GM12865 (cell line): ENCODE data around the gene SLC16A5.
"Not testable (repeated sequence)": the region's sequence is repeated elsewhere in the genome, so short reads cannot be mapped to it uniquely, and the experiment has no call there.

ENCODE experiments used
- DNase-seq: peaks from one replicate; pipeline ENCODE4 v3.0.0; 2010; ENCODE audit warnings: low read depth
- H3K4me3 ChIP-seq: 2 replicates; pipeline ENCODE4 v1.5.1; 2011; ENCODE audit warnings: mild to moderate bottlenecking, low read depth, low read length, control low read depth
- CTCF ChIP-seq: IDR thresholded peaks from 2 replicates; pipeline ENCODE4 v1.5.1; 2011; ENCODE audit warnings: low read length, control low read depth, low read depth, inconsistent platforms; ENCODE audit not compliant: insufficient read depth; ENCODE audit errors: missing control alignments

Gene SLC16A5

GRCh38 chr17:75115555-75115954 is 27.8 kb downstream of the SLC16A5 start:
- no peak for TF ChIP-seq CTCF
- no peak overlapping the region for H3K4me3 ChIP-seq
- no peak for DNase-seq

DNA sequence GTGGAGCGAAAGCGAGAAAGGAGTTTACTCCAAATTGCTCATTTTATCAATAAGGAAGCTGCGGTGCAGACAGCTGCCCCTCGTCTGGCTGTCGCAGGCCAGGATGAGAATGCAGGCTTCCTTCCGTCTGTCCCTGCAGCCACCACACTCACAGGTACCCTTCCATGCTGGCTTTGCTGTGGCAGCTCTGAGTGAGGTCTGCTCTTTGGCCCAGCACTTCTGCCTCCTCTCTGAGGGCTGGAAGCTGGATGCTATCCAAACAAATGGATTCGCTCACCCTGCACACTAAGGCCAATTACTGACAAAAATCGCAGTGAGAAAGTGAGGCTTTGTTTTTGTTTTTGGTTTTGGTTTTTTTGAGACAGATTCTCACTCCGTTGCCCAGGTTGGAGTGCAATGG is 29.0 kb downstream of the SLC16A5 start:
- no peak for DNase-seq
- no peak for TF ChIP-seq CTCF
- H3K4me3 ChIP-seq: no peak overlapping the region

DNA sequence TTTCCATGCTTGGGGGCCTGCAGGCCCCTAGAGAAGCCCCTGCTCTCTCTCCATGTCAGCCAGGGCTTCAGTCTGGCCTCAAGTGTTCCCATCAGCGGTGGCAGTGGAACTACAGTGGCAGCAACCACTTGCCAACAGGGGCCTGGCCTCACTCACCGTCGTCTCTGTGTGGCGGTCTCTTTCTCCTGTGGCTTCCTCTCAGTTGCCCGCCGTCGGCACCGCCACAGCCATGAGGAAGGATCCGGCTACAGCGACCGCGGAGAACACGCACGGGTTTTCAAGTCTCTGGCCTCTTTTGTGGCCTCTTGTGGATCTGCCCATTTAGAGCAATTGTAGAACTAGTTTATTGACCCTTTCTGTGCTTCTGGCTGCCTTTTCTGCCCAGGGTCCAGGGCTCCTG is 30.6 kb downstream of the SLC16A5 start:
- TF ChIP-seq CTCF: no peak
- no peak overlapping the region for H3K4me3 ChIP-seq
- no peak for DNase-seq

DNA sequence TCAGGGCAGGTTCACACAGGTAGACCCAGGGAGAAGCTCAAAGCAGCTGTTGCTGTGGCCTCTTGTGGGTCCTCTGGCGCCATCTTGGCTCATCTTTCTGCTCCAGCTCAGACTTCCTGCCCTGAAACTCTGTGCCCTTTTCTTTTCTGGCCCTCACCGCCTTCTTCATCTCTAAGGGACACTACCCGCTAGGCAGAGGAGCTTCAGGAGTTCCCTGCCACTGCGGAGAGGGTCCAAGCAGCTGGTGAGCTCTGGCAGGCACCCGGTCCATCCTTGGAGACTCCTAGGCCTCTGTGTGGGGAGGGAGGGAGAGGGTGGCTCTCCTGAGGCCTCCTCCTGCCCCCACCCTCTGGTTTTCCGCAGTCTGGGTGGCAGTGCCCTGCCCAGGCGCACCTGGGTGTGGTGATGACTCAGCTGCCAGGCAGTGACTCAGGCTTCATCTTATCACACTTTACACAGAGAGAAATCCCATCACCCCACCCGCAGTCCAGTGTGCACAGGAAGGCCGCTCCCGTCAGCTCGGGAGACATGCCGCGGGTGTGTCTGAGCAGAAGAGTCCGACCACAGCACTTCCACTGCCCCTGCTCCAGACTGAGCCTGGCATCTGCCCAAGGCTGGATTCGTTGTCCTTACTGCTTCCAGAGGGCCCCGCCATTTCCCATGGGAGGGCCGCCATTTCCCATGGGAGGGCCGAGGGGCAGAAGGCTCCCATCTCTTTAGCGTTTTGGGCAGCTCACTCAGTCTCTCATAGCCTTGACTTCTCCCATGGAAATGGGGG is 36.5 kb downstream of the SLC16A5 start:
- TF ChIP-seq CTCF: no peak
- no peak overlapping the region for H3K4me3 ChIP-seq
- DNase-seq: no peak

DNA sequence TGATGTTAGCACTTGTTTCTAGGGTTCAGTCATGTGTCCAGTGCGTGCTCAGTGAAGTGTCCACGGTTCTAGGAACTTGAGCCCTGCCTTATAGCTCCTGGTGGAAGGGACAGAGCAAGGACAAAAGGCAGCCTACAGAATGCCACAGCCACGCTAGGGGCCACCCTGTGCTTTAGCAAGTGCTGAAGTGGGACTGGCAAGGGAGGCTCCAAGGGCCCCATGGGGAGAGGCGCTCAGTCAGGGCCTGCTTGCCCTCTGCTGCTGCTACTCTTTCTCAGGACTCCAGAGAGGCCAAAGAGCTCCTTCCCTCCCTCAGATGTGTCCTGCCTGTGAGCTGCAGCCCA is 37.0 kb downstream of the SLC16A5 start:
- no peak overlapping the region for H3K4me3 ChIP-seq
- no peak for DNase-seq
- no peak for TF ChIP-seq CTCF

DNA sequence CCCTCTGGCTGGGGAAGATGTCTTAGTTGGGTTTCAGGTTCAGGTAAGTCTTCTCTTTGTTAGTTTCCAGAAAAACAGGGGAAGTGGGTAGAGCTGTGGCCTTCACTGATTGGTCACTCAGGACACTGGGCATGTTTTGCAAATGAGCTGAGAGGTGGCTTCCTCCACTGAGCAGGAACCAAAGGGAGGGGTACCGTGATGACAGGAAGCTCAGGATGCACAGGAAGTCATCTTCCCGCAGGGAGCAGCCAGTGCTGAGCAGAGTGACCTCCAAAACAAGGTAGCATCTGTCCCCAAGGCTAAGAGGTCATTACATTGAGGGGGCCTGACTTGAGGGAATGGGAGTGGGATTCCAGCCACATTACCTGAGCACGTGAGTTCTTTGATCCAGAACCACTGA is 38.2 kb downstream of the SLC16A5 start:
- DNase-seq: peak; percentile 66
- H3K4me3 ChIP-seq: no peak overlapping the region
- no peak for TF ChIP-seq CTCF

GRCh38 chr17:75126954-75127353 is 39.2 kb downstream of the SLC16A5 start:
- DNase-seq: no peak
- no peak overlapping the region for H3K4me3 ChIP-seq
- TF ChIP-seq CTCF: no peak

GRCh38 chr17:75127936-75128335 is 40.2 kb downstream of the SLC16A5 start:
- H3K4me3 ChIP-seq, DNase-seq: not testable (repeated sequence)
